ENCODE results near the gene IFTAP.
"Not testable (repeated sequence)": the region's sequence is repeated elsewhere in the genome, so short reads cannot be mapped to it uniquely, and the experiment has no call there.

The IFTAP gene

GRCh38 chr11:36631774-36632173 lies 37.5 kb downstream of the IFTAP start:
- H3K27ac ChIP-seq (ENCODE audit: low read depth in 2 of 2, low read length in 2 of 2): no peak overlapping the region
- no peaks in the 10 kb centered on the region for H3K36me3 ChIP-seq (ENCODE audit: control insufficient read depth in 2 of 2, insufficient read depth in 2 of 2, low read length in 2 of 2)
- H3K9ac ChIP-seq (ENCODE audit: low read depth in 1 of 2, low read length in 2 of 2): no peak overlapping the region
- no peak overlapping the region for H3K4me3 ChIP-seq (ENCODE audit: low read length in 2 of 2)
- no peaks in the 10 kb centered on the region for H3K27me3 ChIP-seq (ENCODE audit: control insufficient read depth in 2 of 2, insufficient read depth in 2 of 2, low read length in 2 of 2)
- H3K9me3 ChIP-seq (ENCODE audit: control insufficient read depth in 2 of 2, low read length in 2 of 2): no peaks in the 10 kb centered on the region
- no peaks in the 10 kb centered on the region for H3K4me1 ChIP-seq (ENCODE audit: control insufficient read depth in 2 of 2, insufficient read depth in 2 of 2, low read length in 2 of 2)

GRCh38 chr11:36635066-36635862 lies 41.0 kb downstream of the IFTAP start:
- no peak overlapping the region for H3K4me3 ChIP-seq (ENCODE audit: low read length in 2 of 2)
- H3K9me3 ChIP-seq (ENCODE audit: control insufficient read depth in 2 of 2, low read length in 2 of 2): no peaks in the 10 kb centered on the region
- no peak overlapping the region for H3K27ac ChIP-seq (ENCODE audit: low read depth in 2 of 2, low read length in 2 of 2)
- no peak overlapping the region for H3K9ac ChIP-seq (ENCODE audit: low read depth in 1 of 2, low read length in 2 of 2)
- H3K4me1 ChIP-seq (ENCODE audit: control insufficient read depth in 2 of 2, insufficient read depth in 2 of 2, low read length in 2 of 2): no peaks in the 10 kb centered on the region
- H3K36me3 ChIP-seq (ENCODE audit: control insufficient read depth in 2 of 2, insufficient read depth in 2 of 2, low read length in 2 of 2): no peaks in the 10 kb centered on the region
- H3K27me3 ChIP-seq (ENCODE audit: control insufficient read depth in 2 of 2, insufficient read depth in 2 of 2, low read length in 2 of 2): no peaks in the 10 kb centered on the region

GRCh38 chr11:36638556-36638955 lies 44.3 kb downstream of the IFTAP start:
- H3K27ac ChIP-seq (ENCODE audit: low read depth in 2 of 2, low read length in 2 of 2): no peak overlapping the region
- no peak overlapping the region for H3K9ac ChIP-seq (ENCODE audit: low read depth in 1 of 2, low read length in 2 of 2)
- no peaks in the 10 kb centered on the region for H3K36me3 ChIP-seq (ENCODE audit: control insufficient read depth in 2 of 2, insufficient read depth in 2 of 2, low read length in 2 of 2)
- no peaks in the 10 kb centered on the region for H3K27me3 ChIP-seq (ENCODE audit: control insufficient read depth in 2 of 2, insufficient read depth in 2 of 2, low read length in 2 of 2)
- no peaks in the 10 kb centered on the region for H3K4me1 ChIP-seq (ENCODE audit: control insufficient read depth in 2 of 2, insufficient read depth in 2 of 2, low read length in 2 of 2)
- no peak overlapping the region for H3K4me3 ChIP-seq (ENCODE audit: low read length in 2 of 2)
- no peaks in the 10 kb centered on the region for H3K9me3 ChIP-seq (ENCODE audit: control insufficient read depth in 2 of 2, low read length in 2 of 2)

GRCh38 chr11:36657610-36658267 lies 63.4 kb downstream of the IFTAP start:
- Histone ChIP-seq H3K36me3 (ENCODE audit: control insufficient read depth in 2 of 2, insufficient read depth in 2 of 2, low read length in 2 of 2) (peaks cover 0 to 3% of the 10 kb centered on the region in 2 donors), H3K27me3 (ENCODE audit: control insufficient read depth in 2 of 2, insufficient read depth in 2 of 2, low read length in 2 of 2) (no peaks in the 10 kb centered on the region), H3K27ac (ENCODE audit: low read depth in 2 of 2, low read length in 2 of 2) (no peak overlapping the region), H3K4me1 (ENCODE audit: control insufficient read depth in 2 of 2, insufficient read depth in 2 of 2, low read length in 2 of 2) (no peaks in the 10 kb centered on the region), H3K4me3 (ENCODE audit: low read length in 2 of 2) (no peak overlapping the region), H3K9me3 (ENCODE audit: control insufficient read depth in 2 of 2, low read length in 2 of 2) (peaks cover 0 to 4% of the 10 kb centered on the region in 2 donors), H3K9ac (ENCODE audit: low read depth in 1 of 2, low read length in 2 of 2) (no peak overlapping the region)

GRCh38 chr11:36661359-36661758 lies 67.1 kb downstream of the IFTAP start:
- not testable (repeated sequence) for H3K27me3 ChIP-seq (ENCODE audit: control insufficient read depth in 2 of 2, insufficient read depth in 2 of 2, low read length in 2 of 2); H3K36me3 ChIP-seq (ENCODE audit: control insufficient read depth in 2 of 2, insufficient read depth in 2 of 2, low read length in 2 of 2); H3K27ac ChIP-seq (ENCODE audit: low read depth in 2 of 2, low read length in 2 of 2); H3K4me1 ChIP-seq (ENCODE audit: control insufficient read depth in 2 of 2, insufficient read depth in 2 of 2, low read length in 2 of 2); H3K9ac ChIP-seq (ENCODE audit: low read depth in 1 of 2, low read length in 2 of 2); H3K9me3 ChIP-seq (ENCODE audit: control insufficient read depth in 2 of 2, low read length in 2 of 2); H3K4me3 ChIP-seq (ENCODE audit: low read length in 2 of 2)

- Histone ChIP-seq H3K9me3 (ENCODE audit: control insufficient read depth in 2 of 2, low read length in 2 of 2) (no peaks in the 10 kb centered on the region), H3K4me3 (ENCODE audit: low read length in 2 of 2) (no peak overlapping the region), H3K9ac (ENCODE audit: low read depth in 1 of 2, low read length in 2 of 2) (no peak overlapping the region), H3K27me3 (ENCODE audit: control insufficient read depth in 2 of 2, insufficient read depth in 2 of 2, low read length in 2 of 2) (no peaks in the 10 kb centered on the region), H3K27ac (ENCODE audit: low read depth in 2 of 2, low read length in 2 of 2) (no peak overlapping the region), H3K4me1 (ENCODE audit: control insufficient read depth in 2 of 2, insufficient read depth in 2 of 2, low read length in 2 of 2) (no peaks in the 10 kb centered on the region), H3K36me3 (ENCODE audit: control insufficient read depth in 2 of 2, insufficient read depth in 2 of 2, low read length in 2 of 2) (no peaks in the 10 kb centered on the region)
Observed at GRCh38 chr11:36672815-36673450, 78.6 kb downstream of the IFTAP start.

- H3K27ac ChIP-seq (ENCODE audit: low read depth in 2 of 2, low read length in 2 of 2); H3K27me3 ChIP-seq (ENCODE audit: control insufficient read depth in 2 of 2, insufficient read depth in 2 of 2, low read length in 2 of 2); H3K9me3 ChIP-seq (ENCODE audit: control insufficient read depth in 2 of 2, low read length in 2 of 2); H3K4me3 ChIP-seq (ENCODE audit: low read length in 2 of 2); H3K36me3 ChIP-seq (ENCODE audit: control insufficient read depth in 2 of 2, insufficient read depth in 2 of 2, low read length in 2 of 2); H3K4me1 ChIP-seq (ENCODE audit: control insufficient read depth in 2 of 2, insufficient read depth in 2 of 2, low read length in 2 of 2); H3K9ac ChIP-seq (ENCODE audit: low read depth in 1 of 2, low read length in 2 of 2): not testable (repeated sequence)
Observed at GRCh38 chr11:36679547-36679946, 85.2 kb downstream of the IFTAP start.

GRCh38 chr11:36683818-36684217 lies 89.5 kb downstream of the IFTAP start:
- Histone ChIP-seq H3K27ac (ENCODE audit: low read depth in 2 of 2, low read length in 2 of 2) (no peak overlapping the region), H3K9ac (ENCODE audit: low read depth in 1 of 2, low read length in 2 of 2) (no peak overlapping the region), H3K36me3 (ENCODE audit: control insufficient read depth in 2 of 2, insufficient read depth in 2 of 2, low read length in 2 of 2) (no peaks in the 10 kb centered on the region), H3K4me1 (ENCODE audit: control insufficient read depth in 2 of 2, insufficient read depth in 2 of 2, low read length in 2 of 2) (peaks cover 0 to 3% of the 10 kb centered on the region in 2 donors), H3K9me3 (ENCODE audit: control insufficient read depth in 2 of 2, low read length in 2 of 2) (no peaks in the 10 kb centered on the region), H3K4me3 (ENCODE audit: low read length in 2 of 2) (no peak overlapping the region), H3K27me3 (ENCODE audit: control insufficient read depth in 2 of 2, insufficient read depth in 2 of 2, low read length in 2 of 2) (no peaks in the 10 kb centered on the region)

GRCh38 chr11:36684840-36685801 lies 90.8 kb downstream of the IFTAP start:
- Histone ChIP-seq H3K36me3 (ENCODE audit: control insufficient read depth in 2 of 2, insufficient read depth in 2 of 2, low read length in 2 of 2) (no peaks in the 10 kb centered on the region), H3K4me1 (ENCODE audit: control insufficient read depth in 2 of 2, insufficient read depth in 2 of 2, low read length in 2 of 2) (peaks cover 0 to 3% of the 10 kb centered on the region in 2 donors), H3K9me3 (ENCODE audit: control insufficient read depth in 2 of 2, low read length in 2 of 2) (no peaks in the 10 kb centered on the region), H3K4me3 (ENCODE audit: low read length in 2 of 2) (no peak overlapping the region), H3K27me3 (ENCODE audit: control insufficient read depth in 2 of 2, insufficient read depth in 2 of 2, low read length in 2 of 2) (no peaks in the 10 kb centered on the region), H3K9ac (ENCODE audit: low read depth in 1 of 2, low read length in 2 of 2) (no peak overlapping the region), H3K27ac (ENCODE audit: low read depth in 2 of 2, low read length in 2 of 2) (no peak overlapping the region)
